T47D (cell line): Measurements from ENCODE around the gene ZNF80.
A peak's percentile ranks its signal among the peaks of the same experiment; 100 is the strongest.

ENCODE experiments used
- DNase-seq, 2 experiments: peaks; one replicate each; pipeline versions ENCODE4 v3.0.0 to v3.0.0-alpha.2; 2011 to 2012; ENCODE audit warnings: low read depth in 1 of 2, low spot score in 1 of 2
- JUND ChIP-seq: IDR thresholded peaks from 2 replicates; pipeline ENCODE4 v1.6.1; 2012; ENCODE audit warnings: low read depth
- in situ Hi-C: cut with HindIII; loops from 2 replicates; pipeline ENCODE4 v1.10.0; 2016; ENCODE audit warnings: low sequenced_read_pairs, low pct_unique_long_range_greater_than_20kb

Gene ZNF80

DNA sequence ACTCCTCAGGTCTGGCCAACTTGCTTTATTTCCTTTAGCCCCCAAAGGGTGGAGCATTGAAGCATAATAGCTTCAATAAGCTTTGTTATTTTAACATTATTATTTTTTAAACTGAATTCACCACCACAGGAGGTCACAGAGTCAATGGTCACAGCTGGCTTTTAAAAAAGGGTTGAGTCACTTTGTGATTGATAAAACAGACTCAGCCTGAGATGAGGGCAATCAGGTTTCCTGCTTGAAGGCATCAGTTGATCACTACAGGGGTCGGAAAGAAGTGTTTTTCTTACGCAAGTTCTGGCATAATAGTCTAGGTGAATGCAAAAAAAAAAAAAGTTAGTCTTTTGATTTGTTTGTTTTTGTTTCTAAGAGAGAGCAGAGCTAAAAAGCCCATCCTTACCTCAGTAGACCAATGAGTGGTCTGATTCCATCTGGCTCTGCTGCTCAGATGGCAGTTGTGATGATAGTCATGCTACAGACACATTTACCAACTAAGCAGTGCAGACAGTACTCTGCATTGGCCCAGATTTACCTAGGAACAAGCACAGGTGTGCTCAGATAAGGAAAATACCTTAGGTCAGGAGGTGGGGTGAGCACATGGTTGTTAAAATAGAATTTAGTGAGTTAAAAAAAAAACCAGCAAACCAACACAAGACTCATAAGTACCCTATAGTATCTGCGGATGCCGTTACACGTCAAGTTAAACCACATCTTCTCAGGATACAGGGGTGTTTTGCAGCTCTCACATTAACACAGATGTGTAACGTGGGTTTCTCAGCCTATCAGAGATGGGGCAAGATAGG lies 22.6 kb downstream of the ZNF80 start:
- no peak for DNase-seq
- in situ Hi-C loops = no loop called here
- TF ChIP-seq JUND = no peak

DNA sequence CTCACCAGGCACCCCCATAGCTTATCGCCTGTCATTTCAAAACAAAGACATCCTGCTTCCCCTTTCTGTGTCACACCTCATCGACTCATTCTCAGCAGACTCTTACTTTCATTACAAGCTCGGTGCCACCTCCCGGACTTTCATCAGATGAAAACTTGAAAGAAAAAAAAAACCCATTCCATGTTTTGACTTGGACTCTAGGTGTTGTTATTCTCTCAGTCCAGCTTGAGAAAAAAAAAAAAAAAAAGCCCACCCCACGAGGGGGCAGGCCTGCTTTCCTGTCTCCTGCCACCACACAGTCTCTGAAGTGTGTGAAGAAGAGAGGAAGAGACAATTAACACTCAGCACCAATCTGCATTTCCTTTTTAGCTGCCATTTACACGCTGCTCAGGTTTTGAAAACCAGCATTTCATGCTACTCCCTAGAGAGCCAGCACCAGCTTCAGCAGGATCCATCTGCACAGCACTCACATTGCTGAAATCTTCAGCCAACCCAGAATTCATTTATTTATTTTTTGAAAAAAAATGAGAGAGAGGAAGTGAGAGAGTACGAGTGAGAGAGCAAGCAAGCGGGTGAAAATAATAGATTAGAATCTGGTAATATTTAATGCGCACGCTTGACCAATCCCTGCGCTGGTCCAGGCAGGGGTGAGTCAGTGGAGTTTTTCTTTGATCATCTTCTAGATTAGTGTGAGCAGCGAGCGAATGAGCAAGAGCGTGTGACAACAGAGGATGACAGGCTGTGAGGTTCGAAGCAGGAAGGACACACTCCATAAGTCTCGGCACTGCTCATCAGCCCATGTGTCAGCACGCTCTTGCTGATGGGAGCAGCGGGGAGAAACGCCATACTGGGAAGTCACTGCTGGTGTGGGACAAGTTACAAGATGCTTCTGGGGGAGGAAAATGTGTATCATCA lies 23.5 kb downstream of the ZNF80 start:
- in situ Hi-C loops = no loop called here
- no peak for TF ChIP-seq JUND
- DNase-seq = peak in 1 of 2 experiments; percentile 13

DNA sequence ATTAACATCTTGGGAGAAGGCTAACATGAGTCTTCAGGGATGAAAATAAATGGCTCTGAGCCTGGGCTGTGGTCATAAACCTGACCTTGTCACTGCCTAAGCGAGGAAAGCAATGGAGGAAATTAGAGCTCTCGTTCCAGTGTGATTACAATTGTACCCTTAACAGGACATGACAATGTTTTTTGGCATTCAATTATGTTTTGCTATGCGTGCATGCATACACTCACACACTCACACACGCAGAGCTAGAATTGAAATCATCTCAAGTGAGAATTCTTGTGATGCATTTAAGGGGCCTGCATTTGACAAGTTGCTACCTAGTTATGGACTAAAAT lies 24.1 kb downstream of the ZNF80 start:
- no peak for DNase-seq
- TF ChIP-seq JUND = no peak
- in situ Hi-C loops = no loop called here

DNA sequence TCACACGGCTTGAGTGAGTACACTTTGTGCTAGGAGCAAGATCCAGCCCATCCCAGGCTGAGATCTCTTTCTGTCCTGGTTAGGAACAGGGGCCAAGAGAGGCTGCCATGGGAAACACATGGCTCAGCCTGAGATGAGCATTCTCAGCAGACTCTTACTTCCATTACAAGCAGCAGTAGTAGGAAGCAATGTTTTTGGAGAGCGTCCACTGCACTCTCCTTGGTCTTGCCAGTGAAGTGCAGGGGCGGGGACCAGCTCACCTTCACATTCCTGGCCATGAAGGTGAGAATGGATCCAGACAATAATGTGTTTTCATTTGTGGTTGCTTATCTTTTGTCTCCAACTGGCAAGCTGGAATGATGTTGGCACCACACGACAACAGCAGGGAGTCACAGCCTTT lies 24.7 kb downstream of the ZNF80 start:
- TF ChIP-seq JUND = no peak
- in situ Hi-C loops = no loop called here
- DNase-seq = no peak

DNA sequence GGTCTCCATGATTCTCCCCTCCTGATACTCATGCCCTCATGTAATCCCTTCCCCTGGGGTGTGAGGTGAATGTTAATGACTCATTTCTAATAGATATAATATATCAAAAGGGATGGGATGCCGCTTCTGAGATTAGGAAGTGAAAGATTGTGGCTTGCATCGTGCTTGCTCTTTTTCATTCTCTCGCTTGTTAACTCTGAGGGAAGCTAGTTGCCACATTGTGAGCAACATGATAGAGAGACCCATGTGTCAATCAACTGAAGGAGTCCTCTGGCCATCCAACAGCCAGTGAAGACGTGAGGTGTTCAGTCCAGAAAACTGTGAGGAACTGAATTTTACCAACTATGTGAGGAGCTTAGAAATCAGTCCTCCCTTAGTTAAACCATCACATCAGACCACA lies 29.6 kb downstream of the ZNF80 start:
- DNase-seq = no peak
- no peak for TF ChIP-seq JUND
- in situ Hi-C loops = no loop called here

DNA sequence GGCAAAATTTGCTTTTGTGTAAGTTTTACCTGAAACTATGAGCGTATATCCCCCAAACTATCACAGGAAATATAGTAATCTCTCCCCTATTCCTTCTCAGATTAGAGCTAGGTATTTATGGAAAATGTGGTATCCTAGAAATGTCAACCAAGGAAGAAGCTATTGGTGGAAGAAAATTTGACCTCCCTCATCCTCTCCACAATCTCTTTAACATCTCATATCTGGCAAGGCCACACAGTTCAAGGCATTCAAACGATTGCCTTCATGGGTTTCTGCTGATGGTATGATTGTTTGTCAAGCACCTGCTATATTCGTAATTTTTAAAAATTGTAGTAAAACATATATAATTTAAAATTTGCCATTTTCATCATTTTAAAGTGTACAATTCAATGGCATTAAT lies 31.0 kb downstream of the ZNF80 start:
- no peak for TF ChIP-seq JUND
- DNase-seq = no peak
- in situ Hi-C loops = no loop called here

GRCh38 chr3:114205541-114205940 lies 31.8 kb downstream of the ZNF80 start:
- in situ Hi-C loops = no loop called here
- TF ChIP-seq JUND = no peak
- no peak for DNase-seq

- no peak for DNase-seq
- in situ Hi-C loops = no loop called here
- TF ChIP-seq JUND = no peak
Observed at GRCh38 chr3:114194750-114195149, 42.6 kb downstream of the ZNF80 start.

DNA sequence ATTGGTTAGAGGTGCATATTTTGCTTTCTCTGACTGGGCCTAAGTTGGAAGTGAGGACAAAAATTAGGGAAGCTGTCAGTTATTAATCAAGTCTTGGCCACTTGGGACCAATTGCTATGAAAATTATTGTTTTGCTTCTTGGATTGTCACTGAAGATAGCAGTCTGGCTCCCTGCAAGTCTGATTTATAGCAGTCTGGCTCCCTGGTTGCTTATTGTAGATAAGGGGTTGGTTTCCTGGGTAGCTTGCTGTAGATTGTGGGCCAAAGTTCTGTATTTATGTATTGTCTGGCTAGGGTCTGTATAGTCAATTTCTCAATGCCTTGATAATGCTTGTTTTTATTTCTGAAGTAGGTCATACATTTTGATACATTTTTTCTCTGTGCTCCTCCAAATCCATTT lies 45.2 kb downstream of the ZNF80 start:
- in situ Hi-C loops = no loop called here
- no peak for TF ChIP-seq JUND
- DNase-seq = no peak

GRCh38 chr3:114186501-114186900 lies 50.9 kb downstream of the ZNF80 start:
- TF ChIP-seq JUND = no peak
- DNase-seq = no peak
- in situ Hi-C loops = no loop called here
